GM18502 (cell line): ENCODE measurements around the gene DCAF11.
A peak's percentile ranks its signal among the peaks of the same experiment; 100 is the strongest.

ENCODE experiments used
- ATAC-seq: cut with Tn5 transposase; IDR thresholded peaks from one replicate; pipeline ENCODE4 v1.9.1; 2021; ENCODE audit warnings: mild to moderate bottlenecking; ENCODE audit not compliant: unreplicated experiment, poor library complexity

The DCAF11 gene

GRCh38 chr14:24114532-24115421, at the start of gene DCAF11, which contains the start of gene NRL:
DCAF11 (plus strand) TSS chr14:24114777; CDS start chr14:24115595, 818 bp downstream.
NRL (minus strand) TSS chr14:24114949; CDS start chr14:24082848, 32,101 bp downstream.
- peak; percentile 90 for ATAC-seq

GRCh38 chr14:24064856-24065255, 49.7 kb upstream of the DCAF11 start:
- ATAC-seq: no peak

GRCh38 chr14:24065408-24065807, 49.2 kb upstream of the DCAF11 start:
- no peak for ATAC-seq

GRCh38 chr14:24066496-24067132, 48.0 kb upstream of the DCAF11 start:
- ATAC-seq: no peak

DNA sequence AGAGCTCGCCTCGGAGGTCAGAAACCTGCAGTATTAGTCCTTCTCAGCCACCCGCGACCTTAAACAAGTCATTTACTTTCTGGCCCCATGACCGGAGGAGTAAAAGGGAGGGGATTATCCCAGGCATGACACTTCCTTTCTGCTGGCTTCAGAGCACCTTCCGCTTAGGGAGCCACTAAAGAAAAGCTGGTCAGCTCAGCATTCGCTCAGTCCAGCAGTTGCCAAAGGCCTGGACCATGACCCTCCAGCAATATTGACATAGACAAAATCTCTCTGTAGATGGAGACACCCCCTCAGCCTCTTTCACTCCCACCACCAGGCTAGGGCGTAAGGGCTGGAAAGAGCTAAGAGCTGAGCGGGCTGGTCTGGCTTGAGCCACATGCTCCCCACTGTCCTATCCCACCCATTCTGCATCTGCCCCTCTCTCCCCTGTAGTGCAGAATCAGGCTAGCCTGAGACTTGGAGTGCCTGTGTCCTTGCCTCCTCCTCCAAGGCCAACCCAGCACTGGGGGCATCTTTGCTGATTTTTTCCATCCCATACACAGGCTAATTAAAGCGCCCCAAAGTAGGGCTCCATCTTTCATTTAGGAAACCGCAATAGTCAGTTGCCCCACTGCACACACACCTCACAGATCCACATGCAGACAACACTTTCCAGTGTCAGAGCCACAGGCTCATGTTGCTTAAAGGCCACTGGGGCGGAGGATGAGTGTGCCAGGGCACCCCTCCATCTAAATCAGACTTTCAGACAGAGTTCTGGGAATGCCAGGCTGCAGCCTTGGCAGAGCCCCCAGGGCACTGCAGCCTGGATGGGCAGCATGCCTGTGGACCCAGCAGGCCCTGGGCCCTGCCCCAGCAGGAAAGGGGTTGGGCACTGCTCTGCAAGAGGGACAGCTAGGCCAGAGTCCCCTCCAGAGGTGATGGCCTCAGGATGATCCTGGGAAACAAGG, 47.2 kb upstream of the DCAF11 start:
- ATAC-seq: no peak

- ATAC-seq: no peak
Measured at GRCh38 chr14:24068711-24069410, 45.7 kb upstream of the DCAF11 start.

GRCh38 chr14:24069411-24069735, 45.2 kb upstream of the DCAF11 start:
- no peak for ATAC-seq

DNA sequence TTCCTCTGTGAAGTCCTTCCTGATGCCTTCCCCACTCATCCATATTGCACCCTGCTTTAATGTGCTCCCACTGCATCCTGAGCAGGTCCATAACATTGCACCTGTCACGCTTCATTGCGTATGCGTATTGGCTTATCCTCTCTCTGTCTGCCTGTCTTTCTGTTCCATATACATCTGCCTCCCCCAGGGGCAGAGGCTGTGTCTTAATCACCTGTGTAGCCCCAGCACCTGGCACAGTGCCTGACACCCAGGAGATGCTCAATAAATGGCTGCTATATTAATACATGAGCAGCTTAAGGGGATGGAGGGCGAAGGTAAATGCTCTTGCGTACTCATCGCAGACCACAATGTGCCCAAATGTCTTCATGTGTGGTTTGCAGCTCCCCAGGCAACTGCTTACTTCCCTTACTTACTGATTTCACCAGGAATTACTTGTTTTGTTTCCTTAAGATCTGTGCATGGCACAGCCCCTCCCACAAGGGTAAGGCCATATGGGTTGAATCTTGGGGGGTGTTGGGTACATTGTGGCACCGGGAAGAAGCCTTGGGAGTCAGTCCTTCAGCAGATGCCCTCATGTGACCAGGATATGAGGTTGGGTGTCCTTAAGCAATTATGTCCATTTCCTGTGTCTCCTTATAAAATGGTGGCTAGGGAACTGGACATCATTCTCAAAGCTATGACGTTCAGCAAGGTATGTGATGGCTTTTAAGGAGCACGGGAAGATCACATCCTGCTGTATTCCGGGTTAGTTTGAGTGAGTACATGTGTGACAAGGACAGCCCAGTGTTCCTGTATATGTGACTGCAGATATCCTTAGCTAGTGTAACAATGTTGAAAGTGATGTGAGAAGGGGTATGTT, 44.1 kb upstream of the DCAF11 start:
- ATAC-seq: no peak

DNA sequence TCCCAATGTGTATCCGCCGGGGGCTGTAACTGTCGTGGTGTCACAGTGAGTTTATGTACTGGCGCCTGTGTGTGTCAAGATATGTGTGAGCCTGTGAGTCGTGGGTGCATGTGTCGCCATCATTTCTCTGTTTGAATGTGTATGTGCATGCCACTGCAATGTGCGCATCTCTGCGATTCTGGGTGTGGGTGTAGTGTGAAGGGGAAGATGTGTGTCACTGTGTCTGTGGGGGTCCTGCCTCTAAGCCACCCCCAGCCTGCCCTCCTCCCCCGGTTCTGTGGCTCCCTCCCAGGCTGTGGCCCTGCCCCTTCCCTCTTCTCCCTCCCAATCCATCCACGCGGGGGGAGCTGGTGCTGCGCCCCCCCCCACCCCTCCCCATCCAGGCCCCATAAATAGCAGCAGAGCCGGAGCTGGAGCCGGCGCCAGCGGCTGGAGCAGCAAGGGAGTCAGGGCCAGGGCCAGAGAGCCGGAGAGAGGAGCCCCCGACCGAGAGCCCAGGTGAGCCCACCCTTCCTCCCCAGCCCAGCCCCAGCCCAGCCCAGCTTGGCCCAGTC, 43.4 kb upstream of the DCAF11 start, which contains the start of gene CPNE6:
Gene CPNE6 (plus strand): TSS at position 419 of the 554 bp plus-strand sequence. CDS start 1,375 bp downstream, outside the sequence.
- no peak for ATAC-seq

GRCh38 chr14:24071836-24072430, 42.6 kb upstream of the DCAF11 start:
- ATAC-seq: no peak

GRCh38 chr14:24072436-24072835, 42.1 kb upstream of the DCAF11 start:
- ATAC-seq: no peak

DNA sequence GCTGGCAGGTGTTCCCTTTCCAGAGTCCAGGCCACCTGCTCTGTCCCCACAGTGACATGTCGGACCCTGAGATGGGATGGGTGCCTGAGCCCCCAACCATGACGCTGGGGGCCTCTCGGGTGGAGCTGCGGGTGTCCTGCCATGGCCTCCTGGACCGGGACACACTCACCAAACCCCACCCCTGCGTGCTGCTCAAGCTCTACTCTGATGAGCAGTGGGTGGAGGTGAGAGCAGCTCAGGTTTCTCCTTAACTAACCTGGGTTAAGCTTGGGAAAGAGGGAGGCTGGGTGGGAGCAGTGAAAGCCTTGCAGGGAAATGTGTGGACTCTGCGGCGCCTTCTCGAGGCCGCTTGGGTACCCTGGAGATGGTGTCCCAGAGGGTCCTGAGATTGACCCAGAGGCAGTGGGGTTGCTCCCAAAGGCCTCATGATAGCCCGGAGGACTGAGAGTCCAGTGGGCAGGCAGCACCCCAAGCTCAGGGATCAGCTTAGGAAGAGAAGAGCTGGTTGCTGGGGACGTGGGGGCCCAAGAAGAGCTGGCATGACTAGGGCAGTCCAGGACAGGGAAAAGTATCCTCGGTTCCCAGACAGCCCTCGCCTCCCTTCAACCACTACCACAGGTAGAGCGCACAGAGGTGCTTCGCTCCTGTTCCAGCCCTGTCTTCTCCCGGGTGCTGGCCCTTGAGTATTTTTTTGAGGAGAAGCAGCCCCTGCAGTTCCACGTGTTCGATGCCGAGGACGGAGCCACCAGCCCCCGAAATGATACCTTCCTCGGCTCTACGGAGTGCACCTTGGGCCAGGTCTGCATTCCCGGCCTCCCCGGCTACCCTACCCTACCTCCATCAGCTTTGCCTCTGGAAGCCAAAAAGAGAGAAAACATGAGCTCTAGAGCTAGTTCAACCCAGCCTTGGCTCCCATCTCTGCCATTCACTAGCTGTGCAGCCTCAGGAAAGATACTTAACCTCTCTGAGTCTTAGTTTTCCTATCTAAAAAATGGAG, 41.4 kb upstream of the DCAF11 start:
- no peak for ATAC-seq

GRCh38 chr14:24074625-24075484, 39.7 kb upstream of the DCAF11 start:
- no peak for ATAC-seq

GRCh38 chr14:24075485-24076301, 38.9 kb upstream of the DCAF11 start:
- ATAC-seq: no peak

- ATAC-seq: no peak
Measured at GRCh38 chr14:24076302-24076601, 38.3 kb upstream of the DCAF11 start.

DNA sequence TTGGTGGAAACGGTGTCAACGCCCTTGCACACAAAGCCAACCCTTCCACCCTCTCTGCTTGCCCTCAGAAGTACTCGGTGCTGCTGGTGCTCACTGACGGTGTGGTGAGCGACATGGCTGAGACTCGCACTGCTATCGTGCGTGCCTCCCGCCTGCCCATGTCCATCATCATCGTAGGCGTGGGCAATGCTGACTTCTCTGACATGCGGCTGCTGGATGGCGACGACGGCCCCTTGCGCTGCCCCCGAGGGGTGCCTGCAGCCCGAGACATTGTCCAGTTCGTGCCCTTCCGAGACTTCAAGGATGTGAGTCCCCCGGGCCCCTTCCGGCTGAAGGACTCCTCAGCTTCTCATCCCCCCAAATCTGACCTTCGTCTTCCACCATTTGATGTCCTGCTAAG, 37.5 kb upstream of the DCAF11 start:
- no peak for ATAC-seq
